ENCODE results near the gene ITPR2.
"Not testable (repeated sequence)": the region's sequence is repeated elsewhere in the genome, so short reads cannot be mapped to it uniquely, and the experiment has no call there.

The ITPR2 gene

GRCh38 chr12:26832822-26833742 is at the start of gene ITPR2:
TSS of gene ITPR2 (minus strand) at chr12:26833194. CDS start at chr12:26832781, 413 bp downstream.
- DNase-seq (ENCODE audit: low read depth in 2 of 2) = peak; percentile 71 to 79

DNA sequence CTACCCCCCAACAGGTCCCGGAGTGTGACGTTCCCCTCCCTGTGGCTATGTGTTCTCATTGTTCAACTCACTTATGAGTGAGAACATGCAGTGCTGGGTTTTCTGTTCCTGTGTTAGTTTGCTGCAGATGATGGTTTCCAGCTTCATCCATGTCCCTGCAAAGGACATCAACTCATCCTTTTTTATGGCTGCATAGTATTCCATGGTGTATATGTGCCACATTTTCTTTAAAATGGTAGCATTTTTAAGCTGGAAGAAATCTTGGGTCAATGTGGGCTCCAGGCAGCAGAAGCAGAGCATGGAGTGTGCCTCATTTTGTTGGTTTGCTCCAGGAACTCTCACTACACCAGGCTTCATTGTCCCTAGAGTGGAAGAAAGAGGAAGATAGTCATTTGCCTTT is 47.6 kb upstream of the ITPR2 start:
- DNase-seq (ENCODE audit: low read depth in 2 of 2) = no peak

DNA sequence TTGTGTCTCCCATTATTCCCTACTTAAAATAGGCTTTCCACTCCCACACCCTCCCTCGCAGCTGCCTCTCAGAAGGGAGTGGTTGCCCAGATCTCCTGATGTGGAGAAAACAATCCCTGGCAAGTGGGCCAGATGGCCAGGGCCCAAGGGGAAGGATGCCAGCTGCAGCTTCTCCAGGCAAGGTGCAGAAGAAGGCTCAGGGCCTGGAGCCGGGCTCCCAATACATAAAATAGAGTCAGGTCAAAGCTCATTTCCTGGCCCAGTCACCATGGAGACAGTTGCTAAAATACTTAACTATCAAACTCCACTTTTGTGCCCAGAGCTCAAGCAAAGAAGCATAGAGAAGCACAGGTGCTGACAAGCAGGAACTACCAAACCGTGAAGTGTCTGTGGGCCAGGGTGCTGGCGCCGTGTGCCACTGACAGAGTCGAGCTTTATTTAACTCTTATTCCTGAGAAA is 45.7 kb upstream of the ITPR2 start:
- no peak for DNase-seq (ENCODE audit: low read depth in 2 of 2)

DNA sequence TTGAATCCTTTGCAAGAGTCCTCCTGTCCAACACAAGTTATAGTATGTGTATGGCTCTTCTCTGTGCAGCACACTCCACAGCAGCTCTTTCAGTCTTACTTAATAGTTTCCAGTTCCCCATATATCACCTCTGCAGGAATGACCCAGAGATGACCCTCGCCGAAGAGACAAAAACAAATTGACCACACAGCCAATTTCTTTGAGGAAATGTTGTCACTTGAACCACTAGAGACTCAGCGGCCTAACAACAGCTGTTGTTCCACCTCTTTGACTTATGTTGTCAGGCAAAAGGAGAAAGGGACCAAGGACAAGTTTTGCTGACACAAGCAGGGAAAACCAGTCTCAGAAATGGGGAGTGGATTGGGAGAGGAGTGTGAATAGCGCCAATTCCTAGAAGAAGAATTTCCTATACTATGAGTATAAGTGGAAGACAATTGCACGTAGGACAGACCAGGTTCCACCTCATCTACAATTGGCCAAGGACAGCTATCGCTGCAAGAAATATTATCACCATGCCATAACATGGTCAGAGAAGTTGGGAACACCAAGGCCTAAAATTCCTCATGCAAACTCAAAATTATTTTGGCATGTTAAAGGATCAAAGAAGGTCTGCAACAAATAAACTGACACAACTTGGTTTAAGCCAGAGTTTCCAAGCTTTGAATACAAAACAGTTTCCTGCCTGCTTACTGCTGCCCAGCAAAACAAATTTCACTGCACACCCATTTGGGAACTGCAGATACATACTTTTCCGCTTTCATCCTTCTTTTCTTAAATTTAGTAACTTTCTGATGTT is 41.7 kb upstream of the ITPR2 start:
- DNase-seq (ENCODE audit: low read depth in 2 of 2) = no peak

DNA sequence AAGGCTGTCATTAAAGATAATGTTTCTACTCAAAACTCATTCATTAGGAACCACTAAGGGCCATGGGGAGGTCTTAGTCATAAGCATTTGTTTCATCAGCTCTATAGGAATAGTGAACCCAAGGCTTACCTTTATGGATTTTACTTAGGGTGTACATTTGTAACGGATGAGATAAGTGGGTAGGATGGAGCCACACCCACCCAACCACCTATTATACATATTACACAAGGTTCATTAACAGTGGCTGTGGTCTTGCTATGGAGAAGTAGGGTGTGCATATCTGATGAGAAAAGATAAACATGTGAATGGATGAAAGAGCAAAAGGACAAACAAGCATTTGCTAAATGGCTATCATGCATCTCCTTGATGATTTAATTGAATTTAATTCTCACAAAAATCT is 39.6 kb upstream of the ITPR2 start:
- DNase-seq (ENCODE audit: low read depth in 2 of 2) = no peak

GRCh38 chr12:26871985-26872384 is 39.0 kb upstream of the ITPR2 start:
- DNase-seq (ENCODE audit: low read depth in 2 of 2) = no peak

- no peak for DNase-seq (ENCODE audit: low read depth in 2 of 2)
Measured at GRCh38 chr12:26870491-26871419, 37.8 kb upstream of the ITPR2 start.

DNA sequence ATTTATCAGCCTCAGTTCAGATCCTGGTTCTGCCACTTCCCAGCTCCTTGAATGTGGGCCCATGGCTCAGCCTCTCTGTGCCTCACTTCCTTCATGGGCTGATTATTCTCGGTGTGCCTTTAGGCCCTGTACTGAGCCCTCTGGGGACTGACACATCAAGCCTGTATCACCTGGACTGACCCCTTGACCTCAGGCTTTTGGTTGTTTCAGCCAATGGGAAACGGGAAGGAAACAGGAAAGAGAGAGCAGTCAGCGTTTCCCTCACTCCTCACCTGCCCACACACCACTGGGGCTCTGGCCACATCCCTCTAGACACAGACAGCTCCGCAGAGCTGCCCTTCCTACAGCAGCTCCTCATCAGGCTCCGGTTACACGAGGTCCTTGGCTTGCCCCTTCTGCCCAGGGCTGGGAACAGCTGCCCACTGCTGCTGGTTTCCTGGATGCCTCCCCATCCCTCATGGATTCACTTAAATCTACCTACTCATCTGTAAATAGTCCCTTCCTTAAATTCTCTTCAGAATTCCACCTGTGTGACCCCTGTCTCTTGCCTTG is 37.0 kb upstream of the ITPR2 start:
- no peak for DNase-seq (ENCODE audit: low read depth in 2 of 2)

- DNase-seq (ENCODE audit: low read depth in 2 of 2) = no peak
Measured at GRCh38 chr12:26869104-26869494, 36.1 kb upstream of the ITPR2 start.

GRCh38 chr12:26868447-26869103 is 35.6 kb upstream of the ITPR2 start:
- DNase-seq (ENCODE audit: low read depth in 2 of 2) = no peak

DNA sequence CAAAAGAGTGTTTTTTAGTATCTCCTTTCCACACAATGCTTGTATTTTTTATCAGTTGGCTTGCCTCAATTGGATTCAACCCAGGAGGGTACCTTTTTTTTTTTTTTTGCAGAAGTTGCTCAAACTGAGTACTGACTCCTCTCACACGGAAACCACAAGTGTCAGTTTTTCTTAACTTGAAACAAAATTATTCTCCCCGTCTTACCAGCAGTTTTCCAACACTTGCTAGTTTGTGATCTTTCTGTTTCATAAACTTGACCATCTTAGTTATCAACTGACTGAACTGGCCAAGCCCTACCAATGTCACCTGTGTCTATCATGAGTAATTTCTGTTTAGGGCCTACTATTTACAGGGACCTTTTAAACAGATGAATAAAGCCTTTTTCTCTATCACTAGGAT is 34.1 kb upstream of the ITPR2 start:
- DNase-seq (ENCODE audit: low read depth in 2 of 2) = no peak

DNA sequence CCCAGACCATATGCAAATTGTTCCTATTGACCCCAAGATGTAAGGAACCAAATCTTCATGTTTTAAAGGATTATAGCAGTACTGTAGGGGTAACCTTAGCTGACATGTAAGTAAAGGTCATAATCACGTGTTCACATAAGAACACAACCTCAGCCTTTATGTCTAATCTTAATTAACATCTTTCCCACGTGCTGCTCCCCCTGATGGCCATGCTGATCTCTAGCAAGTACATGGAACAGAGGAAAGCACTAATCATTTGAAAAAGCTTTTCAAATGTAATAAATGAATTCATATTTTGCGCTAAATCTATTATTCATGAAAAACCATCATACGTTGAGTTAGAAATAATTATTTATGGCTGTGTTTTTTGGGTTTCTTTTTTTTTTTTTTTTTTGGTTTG is 30.5 kb upstream of the ITPR2 start:
- DNase-seq (ENCODE audit: low read depth in 2 of 2) = no peak

DNA sequence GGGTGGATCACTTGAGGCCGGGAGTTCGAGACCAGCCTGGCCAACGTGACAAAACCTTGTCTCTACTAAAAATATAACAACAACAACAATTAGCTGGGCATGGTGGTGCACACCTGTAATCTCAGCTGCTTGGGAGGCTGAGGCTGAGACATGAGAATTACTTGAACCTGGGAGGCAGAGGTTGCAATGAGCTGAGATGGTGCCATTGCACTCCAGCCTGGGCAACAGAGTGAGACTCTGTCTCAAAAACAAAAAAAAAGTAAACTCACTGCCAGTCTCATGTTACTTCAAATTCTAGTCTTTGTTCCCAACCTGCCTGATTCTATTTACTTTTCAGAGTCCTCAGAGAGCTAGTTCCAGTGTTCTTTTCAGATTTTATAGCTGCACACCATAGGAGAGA is 29.8 kb upstream of the ITPR2 start:
- DNase-seq (ENCODE audit: low read depth in 2 of 2) = not testable (repeated sequence)

GRCh38 chr12:26861690-26862089 is 28.7 kb upstream of the ITPR2 start:
- DNase-seq (ENCODE audit: low read depth in 2 of 2) = no peak

GRCh38 chr12:26857465-26858176 is 24.6 kb upstream of the ITPR2 start:
- DNase-seq (ENCODE audit: low read depth in 2 of 2) = no peak

DNA sequence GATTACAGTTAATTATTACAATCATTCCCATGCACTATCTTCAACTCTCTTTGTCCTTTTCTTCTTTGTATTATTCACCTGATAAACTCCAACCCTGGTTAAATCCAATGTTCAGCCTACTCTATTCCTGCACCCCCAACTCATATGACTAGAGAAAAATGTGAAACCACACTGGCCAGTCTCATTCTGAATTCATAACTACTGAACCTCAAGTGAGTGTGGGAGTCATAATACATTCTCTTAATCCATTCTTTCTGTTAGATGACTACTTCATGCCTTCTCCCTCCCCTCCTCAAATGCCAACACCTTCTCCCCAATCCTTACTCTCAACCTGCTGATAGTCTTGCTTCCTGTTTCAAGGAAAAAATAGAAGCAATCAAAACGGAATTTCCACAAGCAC is 22.3 kb upstream of the ITPR2 start:
- no peak for DNase-seq (ENCODE audit: low read depth in 2 of 2)

- no peak for DNase-seq (ENCODE audit: low read depth in 2 of 2)
Measured at GRCh38 chr12:26854031-26854390, 21.0 kb upstream of the ITPR2 start.

- peak in 1 of 2 experiments; percentile 19 for DNase-seq (ENCODE audit: low read depth in 2 of 2)
Measured at GRCh38 chr12:26853303-26854030, 20.5 kb upstream of the ITPR2 start.

GRCh38 chr12:26851031-26851809 is 18.2 kb upstream of the ITPR2 start:
- no peak for DNase-seq (ENCODE audit: low read depth in 2 of 2)
